Keratinocyte (primary cell): ENCODE results near the gene RPL28.

Experiments
- CTCF ChIP-seq, 3 experiments: IDR thresholded peaks in 1 of 3; conservative IDR thresholded peaks in 1 of 3; optimal IDR thresholded peaks in 1 of 3; 2 replicates in 2 of 3; 3 replicates in 1 of 3; pipeline versions ENCODE3 to v1.5.1; 2011; ENCODE audit warnings: low read length in 3 of 3, mild to moderate bottlenecking in 3 of 3, moderate library complexity in 2 of 3, control low read depth in 1 of 3, inconsistent platforms in 1 of 3; ENCODE audit not compliant: insufficient read depth in 2 of 3; ENCODE audit errors: extremely low read depth in 1 of 3
- EZH2 ChIP-seq: IDR thresholded peaks from one replicate; pipeline ENCODE4 v1.6.1; 2012; ENCODE audit warnings: inconsistent platforms, mild to moderate bottlenecking, low read length, moderate library complexity

GRCh38 chr19:55442372-55442961 lies 56.7 kb downstream of the RPL28 start:
- no peak for TF ChIP-seq CTCF (optimal IDR thresholded peaks at IDR 0.05 in 1 of 3, IDR thresholded peaks at IDR 0.05 in 1 of 3, conservative IDR thresholded peaks at IDR 0.05 in 1 of 3; ENCODE audit: extremely low read depth in 1 of 3, insufficient read depth in 2 of 3, low read length in 3 of 3)
- no peak for TF ChIP-seq EZH2
